ENCODE results near the gene CHRM4.

DNA sequence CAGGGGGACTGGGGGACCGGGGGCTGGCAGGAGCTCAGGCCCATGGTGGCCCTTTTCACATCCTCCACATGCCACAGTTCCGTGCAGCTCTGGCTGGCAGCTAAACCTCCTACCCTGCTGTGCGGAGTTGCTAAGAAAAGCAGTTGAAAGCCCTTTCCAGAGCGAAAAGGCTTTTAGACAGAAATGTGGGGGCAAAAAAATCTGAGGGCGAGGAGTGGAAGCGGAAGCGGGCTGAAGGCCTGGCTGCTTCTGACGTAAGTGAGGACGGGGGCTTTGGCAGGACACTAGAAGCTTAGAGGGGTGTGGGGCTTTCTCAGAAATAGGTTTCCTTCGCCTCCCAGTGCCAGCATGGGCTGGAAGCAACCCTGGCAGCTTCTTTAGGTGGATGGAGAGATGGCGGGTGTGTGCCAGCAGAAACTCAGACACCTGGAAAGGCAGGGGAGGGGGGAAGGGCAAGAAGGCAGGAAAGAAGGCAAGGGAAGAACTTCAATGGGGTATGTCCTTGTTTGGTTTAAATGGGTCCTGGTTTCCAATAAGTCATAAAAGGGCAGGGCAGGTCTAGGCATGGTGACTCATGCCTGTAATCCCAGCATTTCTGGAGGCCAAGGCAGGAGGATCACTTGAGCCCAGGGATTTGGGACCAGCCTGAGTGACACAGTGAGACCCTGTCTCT lies 55.5 kb downstream of the CHRM4 start:
- TF ChIP-seq POLR2AphosphoS5 (IDR thresholded peaks at IDR 0.05; ENCODE audit: low read depth, low read length) (no peak), POLR2A (IDR thresholded peaks at IDR 0.05; ENCODE audit: low read depth, low read length) (no peak), TAF1 (IDR thresholded peaks at IDR 0.05; ENCODE audit: borderline replicate concordance, low read depth, low read length) (no peak)

Measured in GM12892 (cell line).